Activated gamma-delta T cell (primary cell): ENCODE results near the gene ITGBL1.

Source experiments
- DNase-seq: peaks from one replicate; lab custom pipeline; 2025; lab: John Stamatoyannopoulos, UW

Gene ITGBL1

GRCh38 chr13:101626925-101627555 lies 174.6 kb downstream of the ITGBL1 start:
- no peak for DNase-seq

DNA sequence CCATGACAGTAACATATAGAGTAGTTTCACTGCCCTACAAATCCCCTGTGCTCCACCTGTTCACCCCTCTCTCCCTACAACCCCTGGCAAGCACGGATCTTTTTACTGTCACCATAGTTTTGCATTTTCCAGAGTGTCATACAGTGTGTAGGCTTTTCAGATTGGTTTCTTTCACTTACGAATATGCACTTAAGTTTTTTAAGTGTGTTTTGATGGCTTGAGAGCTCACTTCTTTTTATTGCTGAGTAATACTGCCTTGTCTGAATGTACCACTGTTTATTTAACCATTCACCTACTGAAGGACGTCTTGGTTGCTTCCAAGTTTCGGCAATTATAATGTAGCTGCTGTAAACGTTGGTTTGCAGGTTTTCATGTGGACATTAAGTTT lies 175.1 kb downstream of the ITGBL1 start:
- DNase-seq: no peak

DNA sequence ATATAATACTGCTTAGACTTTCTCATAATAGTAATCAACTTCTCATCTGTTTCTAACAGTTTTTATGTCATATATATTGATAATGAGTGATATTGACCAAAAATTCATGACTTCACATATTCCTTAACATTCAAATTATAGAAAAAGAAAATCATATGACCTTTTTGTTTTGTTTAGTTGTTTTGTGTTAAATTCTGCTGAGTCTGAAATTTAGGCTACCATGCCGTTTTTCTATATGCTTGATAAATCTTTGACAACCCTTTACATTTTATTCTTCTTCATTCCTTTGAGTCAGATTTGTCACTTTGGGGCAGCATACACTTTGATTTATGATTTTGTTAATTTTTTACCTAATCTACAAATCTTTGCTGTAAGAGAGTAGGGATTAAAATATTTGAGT lies 176.4 kb downstream of the ITGBL1 start:
- no peak for DNase-seq

DNA sequence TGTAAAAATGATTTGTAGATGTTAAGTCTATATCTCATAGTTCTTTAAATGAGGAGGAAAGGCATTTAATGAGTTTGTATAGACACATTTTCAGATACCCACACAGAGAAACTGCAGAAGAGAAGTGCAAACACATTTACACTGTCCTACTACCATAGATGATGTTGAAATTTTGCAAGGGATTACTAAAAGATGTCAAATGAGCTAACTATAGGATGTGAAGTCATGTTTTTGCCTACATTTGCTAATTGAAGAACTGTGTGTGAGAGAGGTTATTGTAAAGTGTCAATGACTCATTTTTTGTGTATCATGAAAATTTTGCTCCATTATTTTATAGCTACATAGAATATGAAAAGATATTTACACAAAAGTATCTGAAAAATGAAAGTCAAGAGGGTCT lies 178.9 kb downstream of the ITGBL1 start:
- no peak for DNase-seq

- no peak for DNase-seq
Measured at GRCh38 chr13:101634142-101634541, 181.7 kb downstream of the ITGBL1 start.

- DNase-seq: no peak
Measured at GRCh38 chr13:101639711-101640110, 187.2 kb downstream of the ITGBL1 start.

- no peak for DNase-seq
Measured at GRCh38 chr13:101640788-101641400, 188.4 kb downstream of the ITGBL1 start.

- DNase-seq: no peak
Measured at GRCh38 chr13:101645871-101646270, 193.4 kb downstream of the ITGBL1 start.

DNA sequence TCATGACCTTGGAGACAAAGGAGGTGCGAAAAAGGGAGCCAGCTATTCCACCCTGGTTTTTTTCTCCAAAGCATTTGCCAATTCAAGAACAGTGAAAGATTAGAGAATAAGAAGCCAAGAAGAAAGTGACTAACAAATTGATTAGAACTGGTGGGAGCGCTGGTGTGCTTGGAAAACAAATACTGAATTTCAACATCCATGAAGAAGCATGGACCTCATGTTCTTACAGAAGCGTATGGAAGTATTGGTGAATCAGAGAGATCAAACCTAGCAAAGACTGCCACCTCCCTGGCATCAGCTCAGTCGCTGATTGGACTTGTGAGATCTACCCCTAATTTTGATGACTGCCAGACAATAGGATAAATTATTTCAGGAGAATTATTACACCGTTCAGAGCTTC lies 195.3 kb downstream of the ITGBL1 start:
- DNase-seq: no peak

GRCh38 chr13:101648766-101649487 lies 196.5 kb downstream of the ITGBL1 start:
- DNase-seq: no peak

DNA sequence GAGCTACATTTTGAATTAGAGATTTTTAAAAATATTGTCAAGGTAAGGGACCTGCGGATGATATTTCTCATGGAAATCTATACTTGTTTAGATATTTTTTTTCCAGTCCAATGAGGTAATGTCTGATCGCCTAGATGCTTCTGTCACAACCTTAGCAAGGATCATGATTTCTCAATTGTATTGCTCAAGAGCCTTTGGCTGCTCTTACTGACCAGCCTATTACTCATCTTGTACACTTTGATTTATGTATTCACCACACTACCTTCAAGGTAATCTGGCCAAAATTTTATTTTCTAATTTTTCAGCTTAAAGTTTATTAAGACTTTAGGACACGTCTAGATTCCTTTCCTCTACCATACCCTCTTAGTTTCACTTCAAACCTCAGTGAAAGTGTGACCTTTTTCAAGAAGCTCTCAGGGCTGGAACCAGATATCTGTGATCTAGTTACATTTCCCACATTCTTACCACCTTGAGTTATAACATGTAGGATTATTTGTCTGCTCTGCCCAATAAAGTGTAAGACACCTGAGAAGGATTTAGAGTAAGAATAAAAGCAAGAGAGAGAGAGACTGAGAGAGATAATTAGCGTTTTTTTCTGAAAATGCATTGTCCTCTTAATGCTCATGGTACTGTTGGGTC lies 197.1 kb downstream of the ITGBL1 start:
- DNase-seq: no peak

- no peak for DNase-seq
Measured at GRCh38 chr13:101654883-101655282, 202.4 kb downstream of the ITGBL1 start.

- no peak for DNase-seq
Measured at GRCh38 chr13:101655435-101655834, 203.0 kb downstream of the ITGBL1 start.

DNA sequence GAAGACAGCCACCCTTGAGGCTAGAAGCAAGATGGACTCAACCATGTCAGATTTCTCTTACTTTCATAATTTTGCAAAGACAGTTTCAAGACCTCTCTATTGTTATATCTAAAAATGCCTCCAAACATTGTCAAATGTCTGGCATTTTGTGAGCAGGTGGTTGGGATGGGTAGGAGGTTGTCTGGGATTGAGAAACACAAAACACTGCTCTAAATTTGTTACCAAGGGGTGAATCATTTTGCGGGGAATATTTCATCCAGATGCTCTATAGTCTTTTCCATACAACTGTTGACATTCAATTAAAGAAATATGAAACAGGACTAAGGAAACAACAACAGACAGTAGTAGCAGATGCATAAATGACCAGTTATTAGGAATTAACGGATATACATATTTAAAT lies 208.2 kb downstream of the ITGBL1 start:
- no peak for DNase-seq

DNA sequence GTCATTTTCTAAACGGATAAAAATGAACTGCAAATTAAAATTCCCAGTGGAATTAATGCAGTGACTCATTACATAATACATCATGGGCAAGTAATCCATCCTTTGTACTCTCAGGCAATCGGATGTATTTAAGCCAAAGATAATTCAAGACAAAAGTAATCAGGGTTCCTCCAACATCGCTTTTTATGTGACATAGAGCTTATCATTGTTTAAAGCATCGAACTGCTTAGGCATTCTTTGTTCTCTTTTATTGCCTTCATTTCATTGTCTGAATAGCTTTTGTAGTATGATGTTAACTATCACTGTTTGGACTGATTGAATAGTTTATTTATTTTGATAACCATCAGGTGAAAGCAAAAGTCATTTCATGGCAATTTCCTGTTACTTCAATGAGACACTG lies 209.4 kb downstream of the ITGBL1 start:
- no peak for DNase-seq

- DNase-seq: no peak
Measured at GRCh38 chr13:101673360-101674105, 221.1 kb downstream of the ITGBL1 start.

GRCh38 chr13:101681834-101682233 lies 229.4 kb downstream of the ITGBL1 start:
- no peak for DNase-seq

DNA sequence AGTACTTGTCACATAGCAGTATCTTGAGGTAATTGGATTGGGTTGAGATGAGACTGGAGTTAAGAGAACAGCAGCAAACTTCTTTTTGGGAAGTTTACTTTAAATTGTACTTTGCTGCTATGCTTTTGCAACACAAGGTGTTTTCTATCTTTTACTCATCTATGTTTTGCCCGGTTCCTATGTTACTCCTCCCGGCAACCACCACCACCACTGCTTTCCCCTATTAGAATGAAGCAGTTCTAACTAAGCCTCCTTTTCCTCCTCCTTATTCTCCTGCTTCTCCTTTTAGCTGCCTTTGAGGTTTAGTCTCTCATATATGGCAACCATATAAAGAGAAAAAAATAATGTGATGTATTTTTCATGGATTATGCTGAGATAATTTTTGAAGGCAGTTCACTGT lies 233.5 kb downstream of the ITGBL1 start:
- DNase-seq: no peak

DNA sequence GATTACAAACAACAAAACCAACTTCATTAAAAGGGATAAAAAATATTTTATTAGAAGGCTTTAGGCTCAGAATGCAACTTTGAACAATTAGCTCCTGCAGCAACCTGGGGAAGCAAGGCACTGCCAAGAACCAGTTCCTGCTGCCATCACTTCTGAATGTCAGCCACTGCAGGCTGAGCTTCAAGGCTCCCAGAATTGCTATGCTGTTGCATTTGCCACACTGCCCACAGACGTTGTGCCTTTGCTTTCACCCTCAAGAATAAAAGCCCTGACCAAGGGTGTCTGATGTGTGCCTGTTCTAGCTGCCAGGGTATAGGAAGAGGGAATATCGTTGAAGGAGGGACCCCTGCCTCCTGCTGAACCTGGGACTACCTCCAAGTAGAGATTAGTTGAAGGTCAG lies 238.4 kb downstream of the ITGBL1 start:
- no peak for DNase-seq

GRCh38 chr13:101691341-101691860 lies 238.9 kb downstream of the ITGBL1 start:
- no peak for DNase-seq

DNA sequence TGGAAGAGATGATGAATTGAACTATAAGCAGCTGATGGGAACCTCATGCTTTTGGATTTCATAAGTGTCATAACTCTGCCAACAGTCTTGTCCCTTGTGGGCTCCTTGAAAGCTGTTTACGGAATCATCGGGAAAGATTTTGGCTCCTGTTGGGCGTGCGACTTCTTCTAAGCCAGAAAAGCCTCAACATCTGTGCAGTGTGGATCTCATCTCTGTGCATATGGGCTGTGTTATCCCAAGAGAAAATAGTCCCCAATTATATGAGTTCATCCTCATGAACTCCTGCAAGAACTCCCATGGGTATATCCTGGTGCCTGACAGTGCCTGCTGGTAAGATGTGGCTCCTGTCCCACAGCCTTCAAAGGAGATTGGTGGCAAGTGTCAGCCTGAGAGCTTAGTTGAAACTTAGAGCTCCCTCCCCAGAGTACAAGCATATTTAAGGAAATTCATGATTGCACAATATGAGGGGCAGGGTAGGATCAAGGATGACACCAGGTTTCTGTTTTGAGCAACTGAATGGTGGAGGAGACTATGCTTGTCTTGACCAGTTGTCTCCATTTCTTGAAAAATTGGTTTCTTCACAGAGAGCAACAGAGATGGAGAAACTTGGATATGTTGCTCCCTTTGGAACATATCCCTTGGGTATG lies 243.5 kb downstream of the ITGBL1 start:
- no peak for DNase-seq
